NCI-H345 treated with DMSO at 0.1 percent for 48 hours (cell line): ENCODE measurements around the gene GPR160.
"Not testable (repeated sequence)": the region's sequence is repeated elsewhere in the genome, so short reads cannot be mapped to it uniquely, and the experiment has no call there.

Source experiments
- DNase-seq: peaks from one replicate; lab custom pipeline; 2025; ENCODE audit not compliant: unreplicated experiment; lab: John Stamatoyannopoulos, UW

Gene GPR160

GRCh38 chr3:170109579-170110293 is 71.9 kb downstream of the GPR160 start:
- DNase-seq, result no peak

GRCh38 chr3:170111147-170111771 is 73.5 kb downstream of the GPR160 start:
- DNase-seq, result no peak

- not testable (repeated sequence) for DNase-seq
These were observed 76.4 kb downstream of the GPR160 start for GRCh38 chr3:170114165-170114564.

- no peak for DNase-seq
These were observed 79.3 kb downstream of the GPR160 start for GRCh38 chr3:170117134-170117533.

- no peak for DNase-seq
These were observed 90.6 kb downstream of the GPR160 start for GRCh38 chr3:170128259-170128976.

- no peak for DNase-seq
These were observed 91.2 kb downstream of the GPR160 start for GRCh38 chr3:170128977-170129431.

- DNase-seq, result no peak
These were observed 92.7 kb downstream of the GPR160 start for GRCh38 chr3:170130532-170130931.

GRCh38 chr3:170132335-170132734 is 94.5 kb downstream of the GPR160 start:
- DNase-seq, result no peak
